Measurements from ENCODE around the gene SLC22A3.

DNA sequence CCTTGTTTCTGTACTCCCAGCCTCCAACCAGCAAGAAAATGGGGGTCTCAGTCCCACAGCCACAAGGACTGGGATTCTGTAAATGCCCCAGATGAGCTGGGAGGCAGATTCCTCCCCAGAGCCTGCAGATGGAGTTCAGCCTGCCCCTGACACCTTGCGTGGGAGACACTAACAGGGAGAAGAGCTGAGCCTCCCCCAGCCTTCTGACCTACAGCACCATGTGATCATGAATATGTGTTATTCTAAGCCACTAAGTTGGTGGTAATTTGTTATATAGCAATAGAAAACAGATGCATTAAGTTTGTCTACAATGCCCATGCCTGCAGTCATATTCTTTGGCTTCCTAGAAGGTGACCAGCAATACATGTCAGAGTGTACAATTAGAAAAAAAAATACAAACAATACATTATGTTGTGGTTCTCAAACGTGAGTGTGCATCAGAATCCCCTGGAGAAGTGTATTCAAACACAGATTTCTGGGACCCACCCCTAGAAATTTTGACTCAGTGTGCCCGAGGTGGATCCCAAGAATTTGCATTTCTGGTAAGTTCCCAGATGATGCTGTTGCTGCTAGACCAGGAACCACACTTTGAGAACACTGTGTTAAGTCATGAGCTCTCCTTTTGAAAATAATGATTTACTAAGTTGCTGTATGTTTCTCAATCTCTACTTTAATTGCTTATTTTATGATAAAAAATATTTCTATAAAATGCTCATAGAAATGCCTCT, 39.9 kb downstream of the SLC22A3 start:
- TF ChIP-seq, protein P1, sequence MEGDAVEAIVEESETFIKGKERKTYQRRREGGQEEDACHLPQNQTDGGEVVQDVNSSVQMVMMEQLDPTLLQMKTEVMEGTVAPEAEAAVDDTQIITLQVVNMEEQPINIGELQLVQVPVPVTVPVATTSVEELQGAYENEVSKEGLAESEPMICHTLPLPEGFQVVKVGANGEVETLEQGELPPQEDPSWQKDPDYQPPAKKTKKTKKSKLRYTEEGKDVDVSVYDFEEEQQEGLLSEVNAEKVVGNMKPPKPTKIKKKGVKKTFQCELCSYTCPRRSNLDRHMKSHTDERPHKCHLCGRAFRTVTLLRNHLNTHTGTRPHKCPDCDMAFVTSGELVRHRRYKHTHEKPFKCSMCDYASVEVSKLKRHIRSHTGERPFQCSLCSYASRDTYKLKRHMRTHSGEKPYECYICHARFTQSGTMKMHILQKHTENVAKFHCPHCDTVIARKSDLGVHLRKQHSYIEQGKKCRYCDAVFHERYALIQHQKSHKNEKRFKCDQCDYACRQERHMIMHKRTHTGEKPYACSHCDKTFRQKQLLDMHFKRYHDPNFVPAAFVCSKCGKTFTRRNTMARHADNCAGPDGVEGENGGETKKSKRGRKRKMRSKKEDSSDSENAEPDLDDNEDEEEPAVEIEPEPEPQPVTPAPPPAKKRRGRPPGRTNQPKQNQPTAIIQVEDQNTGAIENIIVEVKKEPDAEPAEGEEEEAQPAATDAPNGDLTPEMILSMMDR (IDR thresholded peaks at IDR 0.05): no peak
- no peak for TF ChIP-seq POLR2A (IDR thresholded peaks at IDR 0.05)

Data from testis (tissue), 2 donors.